Fibroblast of the conjunctiva (primary cell): ENCODE measurements around the gene TAC4.

Experiments used
- DNase-seq: peaks from one replicate; pipeline ENCODE4 v3.0.0-alpha.2; 2010; ENCODE audit warnings: low read depth

TAC4 gene

GRCh38 chr17:49848019-49848473, at the start of gene TAC4:
Gene TAC4, minus strand, starts transcription at chr17:49848069. Its CDS starts 52 bp downstream, at chr17:49848017.
- no peak for DNase-seq

GRCh38 chr17:49896860-49897259, 49.0 kb upstream of the TAC4 start:
- DNase-seq: no peak

- DNase-seq: no peak
Observed at GRCh38 chr17:49896222-49896621, 48.4 kb upstream of the TAC4 start.

GRCh38 chr17:49895812-49896211, 47.9 kb upstream of the TAC4 start:
- no peak for DNase-seq

- no peak for DNase-seq
Observed at GRCh38 chr17:49894761-49895160, 46.9 kb upstream of the TAC4 start.

- no peak for DNase-seq
Observed at GRCh38 chr17:49891694-49892389, 44.0 kb upstream of the TAC4 start.

GRCh38 chr17:49891271-49891670, 43.4 kb upstream of the TAC4 start:
- no peak for DNase-seq

GRCh38 chr17:49890852-49891251, 43.0 kb upstream of the TAC4 start:
- no peak for DNase-seq

GRCh38 chr17:49890077-49890821, 42.4 kb upstream of the TAC4 start:
- peak; percentile 6 for DNase-seq

GRCh38 chr17:49889500-49889899, 41.6 kb upstream of the TAC4 start:
- no peak for DNase-seq

GRCh38 chr17:49887744-49888360, 40.0 kb upstream of the TAC4 start:
- DNase-seq: no peak

- DNase-seq: no peak
Observed at GRCh38 chr17:49887086-49887743, 39.3 kb upstream of the TAC4 start.

- no peak for DNase-seq
Observed at GRCh38 chr17:49886036-49886435, 38.2 kb upstream of the TAC4 start.

GRCh38 chr17:49882434-49882833, 34.6 kb upstream of the TAC4 start:
- DNase-seq: no peak

- DNase-seq: no peak
Observed at GRCh38 chr17:49881054-49881402, 33.2 kb upstream of the TAC4 start.

- peak; percentile 26 for DNase-seq
Observed at GRCh38 chr17:49880291-49881053, 32.6 kb upstream of the TAC4 start.

- DNase-seq: no peak
Observed at GRCh38 chr17:49878931-49879904, 31.3 kb upstream of the TAC4 start.

GRCh38 chr17:49875685-49876084, 27.8 kb upstream of the TAC4 start:
- DNase-seq: no peak

GRCh38 chr17:49874911-49875310, 27.0 kb upstream of the TAC4 start:
- no peak for DNase-seq

- DNase-seq: no peak
Observed at GRCh38 chr17:49873926-49874325, 26.1 kb upstream of the TAC4 start.

GRCh38 chr17:49873466-49873865, 25.6 kb upstream of the TAC4 start:
- no peak for DNase-seq
